ENCODE measurements around the gene LSS. TPM values are rescaled to one million over a fixed set of nuclear protein-coding genes. Genes with fewer than 3 reads are reported as not detected.

LSS gene
- total RNA-seq, 1 donor from 2014 or later = 26.7 TPM

- no peaks in the 10 kb centered on the region for H4K20me1 ChIP-seq (ENCODE audit: low read depth)
- no peaks in the 10 kb centered on the region for H3K9me3 ChIP-seq (ENCODE audit: low read depth)
- H3K9me3 Mint-ChIP-seq = no peaks in the 10 kb centered on the region
- peak overlapping the region; percentile 59 for H3K27ac Mint-ChIP-seq
- no peak overlapping the region for H3K4me3 ChIP-seq
- H3F3A ChIP-seq (ENCODE audit: low read depth) = peaks cover 13% of the 10 kb centered on the region
- no peaks in the 10 kb centered on the region for H3K36me3 ChIP-seq
- peaks cover 4% of the 10 kb centered on the region for H3K79me2 ChIP-seq (ENCODE audit: low read depth)
- DNase-seq (ENCODE audit: low spot score) = no peak
- H3K4me1 Mint-ChIP-seq = peaks cover 50% of the 10 kb centered on the region
- peaks cover 14% of the 10 kb centered on the region for H3K4me1 ChIP-seq
- no peak overlapping the region for H3K9ac ChIP-seq
- H3K27me3 ChIP-seq = no peaks in the 10 kb centered on the region
- H2AFZ ChIP-seq (replicated peaks) = no peak overlapping the region
- no peak overlapping the region for H3K4me2 ChIP-seq
- H3K27ac ChIP-seq = no peak overlapping the region
- H3K36me3 Mint-ChIP-seq = peaks cover 12% of the 10 kb centered on the region
- peak overlapping the region; percentile 17 for H3K4me3 Mint-ChIP-seq
- peaks cover 2% of the 10 kb centered on the region for H3K27me3 Mint-ChIP-seq (ENCODE audit: insufficient read depth, low read depth)
- TF ChIP-seq CTCF (IDR thresholded peaks at IDR 0.05) (no peak), EZH2phosphoT487 (IDR thresholded peaks at IDR 0.05) (no peak), EZH2 (IDR thresholded peaks at IDR 0.05) (no peak)
Measured at GRCh38 chr21:46188226-46189212, 40.1 kb downstream of the LSS start.

GRCh38 chr21:46187814-46188213 lies 40.8 kb downstream of the LSS start:
- Histone ChIP-seq H3K36me3 (no peaks in the 10 kb centered on the region), H3K27me3 (no peaks in the 10 kb centered on the region), H4K20me1 (ENCODE audit: low read depth) (no peaks in the 10 kb centered on the region), H3K79me2 (ENCODE audit: low read depth) (peaks cover 4% of the 10 kb centered on the region), H3K9ac (no peak overlapping the region), H3F3A (ENCODE audit: low read depth) (peaks cover 13% of the 10 kb centered on the region), H2AFZ (replicated peaks) (no peak overlapping the region), H3K9me3 (ENCODE audit: low read depth) (no peaks in the 10 kb centered on the region), H3K27ac (no peak overlapping the region), H3K4me1 (peaks cover 14% of the 10 kb centered on the region), H3K4me2 (no peak overlapping the region), H3K4me3 (no peak overlapping the region)
- H3K27ac Mint-ChIP-seq = peak overlapping the region; percentile 59
- H3K9me3 Mint-ChIP-seq = no peaks in the 10 kb centered on the region
- peaks cover 2% of the 10 kb centered on the region for H3K27me3 Mint-ChIP-seq (ENCODE audit: insufficient read depth, low read depth)
- H3K36me3 Mint-ChIP-seq = peaks cover 9% of the 10 kb centered on the region
- H3K4me1 Mint-ChIP-seq = peaks cover 50% of the 10 kb centered on the region
- TF ChIP-seq EZH2 (IDR thresholded peaks at IDR 0.05) (no peak), EZH2phosphoT487 (IDR thresholded peaks at IDR 0.05) (no peak), CTCF (IDR thresholded peaks at IDR 0.05) (no peak)
- H3K4me3 Mint-ChIP-seq = no peak overlapping the region
- DNase-seq (ENCODE audit: low spot score) = no peak

GRCh38 chr21:46187261-46187660 lies 41.3 kb downstream of the LSS start:
- H3K4me3 Mint-ChIP-seq = no peak overlapping the region

More at GRCh38 chr21:46187261-46187660, 41.3 kb downstream of the LSS start:
- Histone ChIP-seq H3K4me1 (peaks cover 14% of the 10 kb centered on the region), H3K27me3 (no peaks in the 10 kb centered on the region), H4K20me1 (ENCODE audit: low read depth) (no peaks in the 10 kb centered on the region), H3K9ac (no peak overlapping the region), H2AFZ (replicated peaks) (no peak overlapping the region), H3K9me3 (ENCODE audit: low read depth) (no peaks in the 10 kb centered on the region), H3F3A (ENCODE audit: low read depth) (peaks cover 13% of the 10 kb centered on the region), H3K27ac (no peak overlapping the region), H3K4me3 (no peak overlapping the region), H3K79me2 (ENCODE audit: low read depth) (peaks cover 4% of the 10 kb centered on the region), H3K4me2 (no peak overlapping the region), H3K36me3 (no peaks in the 10 kb centered on the region)
- Mint-ChIP-seq H3K27ac (no peak overlapping the region), H3K9me3 (no peaks in the 10 kb centered on the region), H3K36me3 (peaks cover 9% of the 10 kb centered on the region), H3K4me1 (peaks cover 50% of the 10 kb centered on the region), H3K27me3 (ENCODE audit: insufficient read depth, low read depth) (peaks cover 2% of the 10 kb centered on the region)
- no peak for DNase-seq (ENCODE audit: low spot score)
- TF ChIP-seq EZH2 (IDR thresholded peaks at IDR 0.05) (no peak), EZH2phosphoT487 (IDR thresholded peaks at IDR 0.05) (no peak), CTCF (IDR thresholded peaks at IDR 0.05) (no peak)

Data from neural progenitor cell (in vitro differentiated cells).